ENCODE results near the gene PTPRF. TPM values are rescaled to one million over a fixed set of nuclear protein-coding genes. Genes with fewer than 3 reads are reported as not detected.

PTPRF gene
- total RNA-seq, 1 experiment from 2014 or later = 31.1 TPM

GRCh38 chr1:43512681-43513080 lies 18.0 kb upstream of the PTPRF start:
- no peak for DNase-seq (ENCODE audit: low read depth)

DNA sequence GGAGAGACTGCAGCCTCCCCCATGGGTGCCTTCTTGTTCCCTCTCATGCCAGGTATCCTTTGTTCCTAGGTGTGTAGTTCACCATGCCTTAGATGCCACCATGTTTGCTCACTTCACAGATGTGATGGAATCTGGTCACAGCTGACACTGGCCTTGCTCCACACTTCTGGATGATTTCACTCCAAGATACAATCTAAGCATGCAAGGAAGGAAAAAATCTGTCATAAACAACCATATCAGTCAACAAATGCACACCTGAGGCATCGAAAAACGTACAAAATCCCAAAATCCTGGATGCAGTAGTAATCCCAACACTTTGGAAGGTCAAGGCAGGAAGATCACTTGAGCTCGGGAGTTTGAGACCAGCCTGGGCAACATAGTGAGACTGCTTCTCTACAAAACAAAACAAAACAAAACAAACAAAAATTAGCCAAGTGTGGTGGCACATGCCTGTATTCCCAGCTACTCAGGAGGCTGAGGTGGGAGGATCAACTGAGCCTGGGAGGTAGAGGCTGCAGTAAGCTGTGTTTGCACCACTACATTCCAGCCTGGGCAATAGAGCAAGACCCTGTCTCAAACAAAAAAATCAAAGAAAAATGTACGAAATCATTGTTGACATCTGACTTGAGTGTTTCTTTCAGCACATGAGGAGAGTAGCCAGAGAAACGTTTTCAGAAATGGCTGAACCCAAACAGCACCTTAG lies 17.1 kb upstream of the PTPRF start:
- DNase-seq (ENCODE audit: low read depth) = no peak

GRCh38 chr1:43518935-43519686 lies 11.6 kb upstream of the PTPRF start:
- no peak for DNase-seq (ENCODE audit: low read depth)

DNA sequence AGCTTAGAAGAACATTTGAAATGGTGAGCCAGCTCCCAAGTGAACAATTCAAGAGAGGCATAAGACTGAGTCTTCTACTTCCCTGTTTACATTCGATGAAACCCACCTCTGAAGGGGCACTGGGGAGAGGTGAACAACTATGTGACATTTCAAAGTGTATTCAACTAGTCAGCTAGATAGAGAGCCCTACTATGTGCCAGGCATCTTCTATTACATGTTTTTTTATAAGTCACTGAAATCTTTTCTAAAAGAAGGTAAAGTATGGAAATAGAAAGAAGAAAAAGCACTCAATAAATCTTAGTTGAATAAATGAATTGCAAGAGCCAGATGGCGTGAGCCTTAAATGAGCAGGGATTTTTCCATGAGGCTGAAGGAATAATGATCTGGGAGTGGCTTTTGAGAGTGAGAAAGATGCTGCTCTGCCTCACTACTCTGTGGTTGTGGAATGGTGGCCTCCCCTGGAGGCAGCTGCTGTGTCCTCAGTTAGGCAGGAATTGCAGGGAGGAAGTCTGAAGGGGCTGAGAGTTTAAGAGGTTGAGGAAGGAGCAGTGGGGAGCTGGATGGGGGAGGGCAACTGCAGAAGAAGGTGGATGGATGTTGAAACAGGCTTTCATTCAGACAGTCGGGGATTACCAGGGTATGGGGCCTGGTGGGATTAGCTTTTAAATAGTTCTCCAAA lies 10.4 kb upstream of the PTPRF start:
- DNase-seq (ENCODE audit: low read depth) = no peak

DNA sequence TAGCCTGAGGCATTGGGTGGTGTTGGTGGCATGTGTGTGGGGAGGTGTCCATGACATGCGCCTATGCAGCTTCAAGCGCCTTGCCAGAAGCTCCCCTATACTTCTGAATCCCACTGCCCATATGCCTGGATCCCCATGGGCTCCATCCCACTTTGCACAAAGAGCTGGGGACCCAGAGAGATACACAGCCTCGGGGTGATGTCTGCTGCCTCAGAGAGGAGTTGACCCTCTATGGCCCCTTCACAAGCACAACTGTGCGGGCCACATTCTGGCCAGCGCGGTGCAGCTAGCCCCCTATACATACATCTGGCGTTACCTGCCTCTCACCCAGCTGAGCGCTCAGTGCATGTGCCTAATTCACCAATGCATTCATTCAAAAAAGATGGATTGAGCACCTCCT lies 9.6 kb upstream of the PTPRF start:
- DNase-seq (ENCODE audit: low read depth) = no peak

DNA sequence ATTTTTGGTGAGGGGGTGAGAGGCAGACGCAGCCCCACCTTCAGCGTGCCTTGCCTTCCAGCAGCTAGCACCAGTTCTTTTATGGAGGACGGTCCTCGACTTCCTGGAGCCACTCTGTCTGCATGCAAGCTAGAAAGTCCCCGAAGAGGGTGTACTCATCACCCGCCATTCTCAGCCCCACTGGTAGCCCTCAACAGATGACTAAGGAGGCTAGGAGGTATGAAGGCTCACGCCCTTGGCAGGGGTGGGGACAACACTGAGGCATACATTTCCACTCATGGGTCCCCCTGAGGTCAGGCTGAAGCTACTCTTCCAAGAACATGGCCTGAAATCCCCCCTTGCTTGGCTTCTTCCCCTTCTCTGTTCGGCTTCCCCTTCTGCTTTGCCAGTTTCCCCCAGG lies 8.9 kb upstream of the PTPRF start:
- DNase-seq (ENCODE audit: low read depth) = no peak

DNA sequence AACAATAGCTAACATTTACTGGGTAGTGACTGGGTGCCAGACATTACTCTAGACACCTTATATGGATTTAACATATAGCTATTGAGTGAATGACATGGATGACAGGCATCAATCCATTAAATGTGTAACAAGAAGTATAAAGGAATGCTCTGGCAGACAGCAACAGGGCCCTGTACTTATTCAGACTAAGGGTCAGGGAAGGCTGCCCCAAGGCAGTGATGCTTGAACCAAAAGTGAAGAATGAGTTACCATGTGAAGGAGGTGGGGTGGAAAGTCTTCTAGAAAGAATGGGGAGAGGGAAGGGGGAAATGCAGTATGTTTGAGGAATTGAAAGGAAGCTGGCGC lies 8.3 kb upstream of the PTPRF start:
- no peak for DNase-seq (ENCODE audit: low read depth)

DNA sequence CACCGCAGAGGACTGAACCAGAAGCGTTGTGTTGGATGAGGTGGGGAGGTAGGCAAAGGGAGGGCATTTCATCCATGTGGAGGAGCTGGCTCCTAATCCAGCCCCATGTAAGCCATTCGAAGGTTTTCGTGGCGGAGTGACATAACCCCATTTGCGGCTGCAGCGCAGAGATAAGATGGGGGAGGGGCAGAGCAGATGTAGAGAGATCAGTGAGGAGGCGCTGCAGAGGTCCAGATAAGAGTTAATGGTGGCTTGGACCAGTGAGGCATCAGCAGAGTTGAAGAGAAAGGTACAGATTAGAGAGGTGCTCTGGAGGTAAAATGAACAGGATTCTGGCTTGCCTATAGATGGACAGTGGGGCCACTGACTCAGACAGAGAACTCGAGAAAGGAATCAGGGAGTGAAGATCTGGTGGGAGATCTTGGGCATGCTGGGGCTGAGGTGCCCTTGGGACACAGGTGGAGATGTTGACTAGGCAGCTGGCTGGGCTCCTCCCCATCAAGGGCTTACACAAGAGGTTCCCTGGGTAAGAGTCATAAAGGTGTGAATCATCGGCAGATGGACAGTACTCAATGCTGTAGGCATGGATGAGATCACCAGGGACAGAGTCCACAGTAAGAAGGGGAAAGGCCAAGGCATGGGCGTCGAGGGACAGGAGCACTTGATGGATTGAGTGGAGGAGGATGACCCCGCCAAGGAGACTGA lies 7.8 kb upstream of the PTPRF start:
- DNase-seq (ENCODE audit: low read depth) = peak; percentile 94

DNA sequence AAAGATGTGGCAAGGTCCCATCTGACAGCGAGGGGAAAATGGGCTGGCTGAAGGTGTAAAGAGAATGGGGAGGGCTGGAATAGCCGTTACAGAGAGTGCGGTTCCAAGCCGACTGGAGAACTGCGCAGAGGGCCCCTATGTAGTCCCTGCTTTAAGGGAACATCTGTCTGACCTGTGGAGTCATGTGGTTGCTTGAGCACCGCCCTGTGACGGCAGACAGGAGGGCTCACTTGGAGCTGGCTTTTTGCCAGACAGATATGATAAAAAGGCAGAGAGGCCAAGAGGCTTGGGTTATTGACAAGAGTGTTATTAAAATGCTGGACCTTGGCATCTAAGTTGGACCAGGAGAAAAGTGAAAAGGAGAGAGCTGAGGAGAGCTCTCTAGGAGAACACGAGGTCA lies 5.9 kb upstream of the PTPRF start:
- no peak for DNase-seq (ENCODE audit: low read depth)

DNA sequence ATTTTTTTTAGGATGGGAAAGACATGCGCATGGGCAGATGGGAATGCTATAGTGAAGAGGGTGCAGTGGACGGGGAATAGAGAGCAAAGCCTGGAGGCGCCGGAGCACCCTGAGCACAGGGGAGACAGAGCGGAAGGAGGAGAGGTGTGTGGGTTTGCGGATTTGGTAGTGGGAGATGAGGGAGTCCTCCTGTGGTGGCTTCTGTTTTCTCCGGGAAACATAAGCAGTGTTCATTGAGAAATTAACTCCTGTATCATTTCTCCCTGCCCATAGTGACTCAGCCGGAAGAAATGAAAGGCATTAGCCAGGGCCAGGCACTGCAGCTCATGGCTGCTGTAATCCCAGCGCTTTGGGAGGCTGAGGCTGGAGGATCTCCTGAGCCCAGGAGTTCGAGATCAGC lies 4.7 kb upstream of the PTPRF start:
- DNase-seq (ENCODE audit: low read depth) = peak; percentile 84

- DNase-seq (ENCODE audit: low read depth) = no peak
Observed at GRCh38 chr1:43527111-43527878, 3.4 kb upstream of the PTPRF start.

GRCh38 chr1:43529206-43529731 lies 1.4 kb upstream of the PTPRF start:
- peak; percentile 88 for DNase-seq (ENCODE audit: low read depth)

GRCh38 chr1:43531107-43531905 lies 623 bp downstream of the PTPRF start:
- peak; percentile 30 for DNase-seq (ENCODE audit: low read depth)

DNA sequence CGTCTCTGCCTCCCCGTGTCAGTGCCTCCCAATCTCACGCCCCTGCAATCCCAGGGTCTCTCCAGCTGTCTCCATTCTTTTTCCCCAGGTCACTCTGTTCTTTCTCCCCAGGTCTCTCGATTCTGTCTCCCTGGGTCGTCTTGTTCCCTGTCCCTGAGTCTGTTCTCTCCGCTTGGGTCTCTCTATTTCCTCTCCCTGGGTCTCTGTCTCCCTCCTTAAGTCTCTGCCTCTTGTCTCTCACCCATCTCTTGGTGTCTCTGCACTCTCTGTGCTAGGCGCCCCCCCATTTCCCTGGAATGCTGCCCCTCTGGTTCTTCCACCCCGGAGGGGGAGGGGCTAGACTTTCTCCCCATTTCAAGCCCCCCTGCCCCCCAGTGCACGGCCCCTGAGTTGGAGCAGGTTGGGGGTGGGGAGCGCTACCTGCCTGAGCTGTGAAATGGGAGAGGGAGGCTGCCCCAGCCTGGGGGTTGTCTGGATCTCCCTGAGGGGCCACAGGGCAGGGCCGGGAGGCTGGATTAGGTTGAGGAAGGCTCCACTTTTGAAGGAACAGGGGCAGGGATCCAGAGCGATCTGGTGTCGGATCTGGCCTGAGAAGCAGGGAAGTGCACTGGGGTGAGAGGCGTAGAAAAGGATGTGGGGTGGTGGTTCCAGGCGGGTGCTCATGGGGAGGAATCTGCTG lies 1.4 kb downstream of the PTPRF start:
- DNase-seq (ENCODE audit: low read depth) = no peak

GRCh38 chr1:43532716-43533115 lies 2.0 kb downstream of the PTPRF start:
- DNase-seq (ENCODE audit: low read depth) = no peak

GRCh38 chr1:43533584-43533983 lies 2.9 kb downstream of the PTPRF start:
- no peak for DNase-seq (ENCODE audit: low read depth)

- no peak for DNase-seq (ENCODE audit: low read depth)
Observed at GRCh38 chr1:43534256-43534655, 3.6 kb downstream of the PTPRF start.

- no peak for DNase-seq (ENCODE audit: low read depth)
Observed at GRCh38 chr1:43536196-43536863, 5.6 kb downstream of the PTPRF start.

- DNase-seq (ENCODE audit: low read depth) = no peak
Observed at GRCh38 chr1:43536864-43537358, 6.2 kb downstream of the PTPRF start.

All from M059J (cell line).